CD4-positive, alpha-beta T cell treated with Interleukin-1 beta for 1 hour (primary cell): ENCODE data around the gene GCH1.

Experiments
- DNase-seq, 2 donors: peaks; one replicate each; pipeline ENCODE4 v3.0.0-alpha.2; 2020 to 2022

The GCH1 gene

GRCh38 chr14:54864526-54864925, 38.1 kb downstream of the GCH1 start:
- no peak for DNase-seq

DNA sequence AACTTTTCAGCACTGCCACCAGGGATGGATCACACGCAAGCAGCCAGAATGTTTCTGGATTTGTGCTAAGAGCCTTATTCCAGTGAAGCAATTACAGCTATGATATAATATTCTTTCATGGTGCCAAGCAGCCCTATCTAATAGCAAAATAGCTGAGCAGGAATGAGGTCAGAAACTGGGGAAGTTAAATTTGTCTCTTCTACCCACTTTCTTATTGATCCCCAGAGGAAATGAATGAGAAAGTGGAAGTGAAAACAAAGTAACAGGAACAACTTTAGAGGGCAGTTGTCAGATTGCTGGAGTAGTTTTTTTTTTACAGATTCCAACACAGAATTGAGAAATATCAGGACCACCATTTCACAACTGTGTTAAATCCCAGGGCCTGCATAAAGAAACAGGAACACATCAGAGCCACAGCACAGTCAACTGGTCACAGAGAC, 44.8 kb downstream of the GCH1 start:
- DNase-seq: no peak

- no peak for DNase-seq
Measured at GRCh38 chr14:54856152-54856551, 46.5 kb downstream of the GCH1 start.

- no peak for DNase-seq
Measured at GRCh38 chr14:54854181-54854580, 48.4 kb downstream of the GCH1 start.

DNA sequence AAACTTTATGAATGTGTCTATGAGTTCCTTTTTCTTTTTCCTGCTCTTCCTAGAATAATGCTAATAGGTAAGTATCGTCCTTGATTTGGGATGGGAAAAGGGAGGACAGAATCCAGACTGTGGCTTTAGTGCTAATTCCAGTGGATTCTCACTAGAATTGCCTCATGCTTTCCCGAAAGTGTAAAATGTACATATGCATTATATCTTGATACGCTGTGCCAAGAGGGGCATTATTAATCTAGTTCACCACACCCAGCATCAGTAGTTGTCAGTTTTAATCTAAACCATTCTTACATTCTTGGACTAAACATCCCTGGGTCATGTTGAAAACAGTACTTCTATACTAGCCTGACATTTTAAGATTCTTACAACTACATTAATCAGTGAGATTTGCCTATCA, 49.3 kb downstream of the GCH1 start:
- no peak for DNase-seq

- DNase-seq: no peak
Measured at GRCh38 chr14:54852215-54852614, 50.4 kb downstream of the GCH1 start.

DNA sequence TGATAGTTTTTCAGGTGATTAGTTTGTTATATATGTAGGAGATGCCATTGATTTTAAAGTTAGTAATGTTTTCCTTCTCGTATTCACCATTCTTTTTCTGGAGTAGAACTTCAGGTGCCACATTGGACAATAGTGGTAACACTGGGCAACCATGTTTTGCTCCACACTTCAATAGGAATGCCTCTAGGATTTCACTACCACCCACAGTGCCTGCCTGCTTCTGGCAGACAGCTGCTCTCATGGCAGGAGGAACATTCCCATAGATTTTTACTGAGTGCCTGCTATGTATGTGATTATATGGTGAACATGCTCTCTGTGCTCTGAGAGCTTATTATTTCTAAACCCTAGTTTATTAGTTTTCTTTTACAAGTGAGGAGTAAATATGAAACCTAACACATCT, 53.7 kb downstream of the GCH1 start:
- DNase-seq: no peak

GRCh38 chr14:54845641-54846040, 57.0 kb downstream of the GCH1 start:
- no peak for DNase-seq

GRCh38 chr14:54844479-54844878, 58.1 kb downstream of the GCH1 start:
- no peak for DNase-seq

GRCh38 chr14:54840798-54841197, 61.8 kb downstream of the GCH1 start:
- no peak for DNase-seq

DNA sequence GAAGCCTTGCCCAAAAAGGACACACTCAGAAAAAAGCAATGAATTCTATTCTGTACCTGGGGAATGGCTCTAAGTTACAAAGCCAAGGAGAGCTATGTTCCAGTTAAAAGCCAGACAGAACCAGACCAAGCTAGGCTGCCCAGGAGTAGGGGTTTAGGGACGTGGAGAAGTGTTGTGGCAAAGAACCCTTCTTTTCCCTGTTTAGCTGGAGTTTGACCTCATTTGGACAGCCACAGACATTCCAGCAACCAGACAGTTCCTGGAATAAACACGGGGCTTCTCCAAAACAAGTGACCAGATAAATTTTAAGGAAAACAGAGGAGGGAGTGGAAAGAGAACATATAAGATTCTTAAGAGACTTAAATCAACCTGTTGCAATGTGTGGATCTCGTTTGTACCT, 62.3 kb downstream of the GCH1 start:
- DNase-seq: no peak

DNA sequence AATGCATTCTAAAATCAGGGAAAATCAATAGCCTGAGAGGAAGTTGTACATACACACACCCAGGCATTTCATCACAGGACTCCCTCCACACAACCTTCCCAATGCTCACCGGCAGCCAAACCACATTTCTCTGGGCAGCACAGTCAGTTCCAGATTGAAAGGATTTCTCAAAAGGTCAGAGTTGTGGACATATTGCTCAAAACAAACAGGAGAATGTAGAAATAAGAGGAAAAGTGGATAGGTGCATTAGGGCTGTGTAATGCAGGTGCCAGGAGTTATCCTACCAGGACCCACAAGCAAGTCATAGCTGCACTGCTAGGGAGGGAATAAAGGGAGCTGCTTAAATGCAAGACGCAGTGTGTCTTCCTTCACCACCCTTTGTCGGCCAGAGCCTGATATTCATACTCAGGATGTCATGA, 62.9 kb downstream of the GCH1 start:
- no peak for DNase-seq

DNA sequence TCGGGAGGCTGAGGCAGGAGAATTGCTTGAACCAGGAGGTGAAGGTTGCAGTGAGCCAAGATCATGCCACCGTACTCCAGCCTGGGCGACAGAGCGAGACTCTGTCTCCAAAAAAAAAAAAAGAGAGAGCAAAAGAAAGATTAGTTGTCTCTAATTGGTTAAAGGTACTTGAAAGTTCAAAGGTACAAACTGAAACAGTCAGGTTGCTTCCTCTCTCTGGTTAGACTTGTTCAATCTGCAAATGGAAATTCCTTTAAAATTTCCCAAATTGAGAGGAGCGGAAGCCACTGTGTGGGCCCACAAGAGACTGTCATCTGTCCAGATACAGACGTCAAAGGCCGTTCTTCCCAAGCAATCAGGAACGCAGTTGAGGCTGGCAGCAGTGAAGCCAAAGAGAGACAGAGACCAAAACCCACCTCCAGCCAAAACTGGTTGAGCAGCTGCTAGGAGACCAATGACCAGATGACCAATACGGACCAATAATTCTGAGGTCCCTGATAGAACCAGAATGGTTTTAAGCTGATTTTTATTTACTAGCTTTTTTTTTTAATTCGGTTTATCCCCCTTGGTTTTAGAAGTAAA, 63.6 kb downstream of the GCH1 start:
- no peak for DNase-seq

DNA sequence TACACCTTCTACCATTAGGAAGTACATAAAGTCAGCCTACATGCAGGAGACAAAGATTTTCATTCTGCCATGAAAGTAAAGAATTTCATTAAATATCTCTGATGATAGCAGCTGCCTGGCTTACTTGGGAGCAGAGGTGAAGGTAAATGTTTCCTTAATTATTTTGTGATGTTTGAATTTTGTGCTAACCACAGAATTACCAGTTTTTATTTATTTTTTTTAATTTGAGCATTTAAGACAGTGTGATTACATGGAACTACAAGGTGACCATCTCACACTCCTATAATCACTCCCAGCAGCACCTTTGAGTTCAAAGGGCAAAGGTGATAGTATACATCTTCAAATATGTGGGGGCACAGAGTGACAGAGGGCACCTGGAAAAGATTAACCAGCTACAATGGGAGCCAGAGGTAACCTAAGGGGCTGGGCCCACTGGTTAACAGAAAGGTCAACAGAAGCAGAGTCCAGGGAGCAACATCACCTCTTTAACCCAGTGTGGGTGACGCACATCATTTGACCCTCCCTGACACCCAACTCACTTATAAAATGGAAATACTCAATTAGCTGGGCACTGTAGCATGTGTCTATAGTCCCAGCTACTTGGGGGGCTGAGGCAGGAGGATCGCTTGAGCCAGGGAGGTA, 65.0 kb downstream of the GCH1 start:
- DNase-seq: no peak

GRCh38 chr14:54836231-54836630, 66.4 kb downstream of the GCH1 start:
- DNase-seq: no peak

DNA sequence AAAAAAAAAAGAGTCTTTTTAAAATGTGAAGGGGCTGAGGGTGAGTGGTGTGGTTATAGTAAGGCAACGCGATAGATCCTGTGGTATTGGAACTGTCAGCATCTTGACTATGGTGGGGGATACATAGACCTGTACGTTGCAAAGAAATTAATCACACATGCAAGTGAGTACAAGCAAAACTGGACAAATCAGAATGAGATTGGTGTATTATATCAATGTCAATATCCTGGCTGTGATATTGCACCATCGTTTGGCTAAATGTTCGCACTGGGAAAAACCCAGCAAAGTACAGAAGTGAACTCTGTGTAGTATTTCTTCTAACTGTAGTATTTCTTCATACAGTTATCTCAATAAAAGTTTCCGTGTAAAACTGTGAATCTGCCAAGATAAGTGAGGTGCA, 67.9 kb downstream of the GCH1 start:
- no peak for DNase-seq

- no peak for DNase-seq
Measured at GRCh38 chr14:54834081-54834480, 68.5 kb downstream of the GCH1 start.

- DNase-seq: no peak
Measured at GRCh38 chr14:54830650-54831049, 72.0 kb downstream of the GCH1 start.

- no peak for DNase-seq
Measured at GRCh38 chr14:54829486-54830224, 73.0 kb downstream of the GCH1 start.

- DNase-seq: no peak
Measured at GRCh38 chr14:54828037-54828436, 74.6 kb downstream of the GCH1 start.

DNA sequence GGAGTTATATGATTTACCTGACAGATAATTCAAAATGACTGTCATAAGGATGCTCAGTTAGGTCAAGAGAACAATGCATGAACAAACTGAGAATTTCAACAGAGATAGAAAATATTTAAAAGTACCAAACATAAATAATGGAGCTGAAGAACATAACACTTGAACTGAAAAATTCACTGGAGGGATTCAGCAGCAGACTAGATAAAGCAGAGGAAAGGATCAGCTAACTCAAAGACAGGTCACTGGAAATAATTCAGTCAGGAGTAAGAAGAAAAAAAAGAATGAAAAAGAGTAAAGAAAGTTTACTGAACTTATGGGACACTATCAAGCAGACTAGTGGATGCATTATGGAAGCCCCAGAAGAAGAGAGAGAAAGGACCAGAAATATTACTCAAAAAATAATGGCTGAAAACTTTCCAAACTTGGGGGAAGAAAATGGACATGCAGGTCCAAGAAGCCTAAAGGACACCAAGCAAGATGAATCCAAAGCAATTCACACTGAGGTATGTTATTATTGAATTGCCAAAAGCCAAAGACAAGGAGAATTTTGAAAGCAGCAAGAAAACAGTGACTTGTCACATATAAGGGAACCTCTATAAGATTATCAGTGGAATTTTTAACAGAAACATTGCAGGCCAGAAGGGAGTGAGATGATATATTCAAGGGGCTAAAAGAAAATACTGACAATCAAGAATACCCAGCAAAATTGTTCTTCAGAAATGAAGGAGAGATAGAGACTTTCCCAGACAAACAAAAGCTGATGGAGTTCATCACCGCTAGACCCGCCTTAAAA, 78.7 kb downstream of the GCH1 start:
- DNase-seq: no peak

DNA sequence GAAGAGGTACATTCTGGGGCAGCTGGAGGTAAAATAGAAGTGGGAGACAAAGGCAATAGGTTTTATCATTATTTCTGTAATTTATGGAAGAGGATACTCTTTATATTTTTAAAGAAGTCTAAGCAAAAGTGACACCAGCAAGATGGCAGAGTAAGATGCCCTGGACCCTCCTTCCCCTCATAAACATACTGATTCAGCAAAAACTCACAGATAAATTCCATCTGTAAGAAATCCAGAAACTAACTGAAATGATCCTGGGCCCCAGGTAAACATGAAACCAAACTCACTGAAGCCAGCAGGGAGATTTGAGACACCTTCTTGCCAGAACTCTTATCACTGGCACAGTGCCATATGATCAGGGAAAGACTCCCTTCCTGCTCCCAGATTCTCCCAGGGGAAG, 79.9 kb downstream of the GCH1 start:
- DNase-seq: no peak
